Natural killer cell (primary cell): ENCODE measurements around the gene PNMA6E. TPM values are rescaled to one million over a fixed set of nuclear protein-coding genes. Genes with fewer than 3 reads are reported as not detected.

Experiments used
- ATAC-seq, 3 donors: fragments of 150-1000 bp in 2 of 3; fragments of 200-7000 bp in 1 of 3; cut with Tn5 transposase; 1 replicate in 1 of 3; 2 replicates in 2 of 3; pipeline ENCODE4 v1.10.0; 2021; ENCODE audit warnings: mild to moderate bottlenecking in 2 of 3, moderate library complexity in 2 of 3
- DNase-seq, 2 donors: peaks; one replicate each; pipeline versions ENCODE4 v3.0.0 to v3.0.0-alpha.2; 2013 to 2021; ENCODE audit warnings: mixed read lengths in 1 of 2
- H3K27ac ChIP-seq: one replicate; pipeline ENCODE4 v1.5.1; 2013; ENCODE audit warnings: mild to moderate bottlenecking, low read length
- H3K27me3 ChIP-seq: one replicate; pipeline ENCODE4 v1.6.1; 2013; ENCODE audit warnings: low read length; ENCODE audit not compliant: control insufficient read depth, insufficient read depth
- H3K36me3 ChIP-seq: one replicate; pipeline ENCODE4 v1.6.1; 2013; ENCODE audit warnings: low read length; ENCODE audit not compliant: control insufficient read depth, insufficient read depth
- H3K4me1 ChIP-seq: one replicate; pipeline ENCODE4 v1.6.1; 2013; ENCODE audit warnings: low read length; ENCODE audit not compliant: control insufficient read depth, insufficient read depth
- H3K4me3 ChIP-seq: one replicate; pipeline ENCODE4 v1.5.1; 2013; ENCODE audit warnings: low read length
- H3K9me3 ChIP-seq: one replicate; pipeline ENCODE4 v1.6.1; 2013; ENCODE audit warnings: low read length; ENCODE audit not compliant: control insufficient read depth, insufficient read depth
- H3K27ac Mint-ChIP-seq, 2 donors: one replicate each; pipeline ENCODE4 v1.8.0; 2022; ENCODE audit warnings: mild to moderate bottlenecking in 2 of 2, mixed read lengths in 2 of 2, moderate library complexity in 1 of 2
- H3K27me3 Mint-ChIP-seq, 2 donors: one replicate each; pipeline ENCODE4 v1.8.0; 2022; ENCODE audit warnings: low read depth in 2 of 2, mixed read lengths in 2 of 2
- H3K36me3 Mint-ChIP-seq: one replicate; pipeline ENCODE4 v1.8.0; 2022; ENCODE audit warnings: mixed read lengths
- H3K4me1 Mint-ChIP-seq, 2 donors: one replicate each; pipeline ENCODE4 v1.8.0; 2022; ENCODE audit warnings: mixed read lengths in 2 of 2
- H3K4me3 Mint-ChIP-seq: one replicate; pipeline ENCODE4 v1.8.0; 2022; ENCODE audit warnings: mild to moderate bottlenecking, moderate library complexity, mixed read lengths
- H3K9me3 Mint-ChIP-seq, 2 donors: one replicate each; pipeline ENCODE4 v1.8.0; 2022; ENCODE audit warnings: mixed read lengths in 2 of 2
- WGBS: methylation state at CpG from one replicate; pipeline ENCODE4 v1.1.7; 2013; ENCODE audit warnings: missing lambda C conversion rate; ENCODE audit not compliant: insufficient coverage; 5-methylcytosine and 5-hydroxymethylcytosine counted together
- intact Hi-C: fragments of 100-400 bp; cut with micrococcal nuclease; formaldehyde crosslinking; loops from one replicate; pipeline ENCODE4 v1.14.2; 2022
- total RNA-seq, 4 donors: library from RNA; stranded (reverse); fragments of 120-200 nt in 1 of 4; gene quantifications; one replicate each; pipeline versions ENCODE4 v1.2.3 to v1.2.4, GENCODE V29; 2013 to 2022
- TF ChIP-seq, protein P1 (sequence below): fragments of 200-600 bp; IDR thresholded peaks from one replicate; pipeline ENCODE4 v1.8.0; 2022; ENCODE audit warnings: antibody characterized with exemption

PNMA6E gene
- total RNA-seq, 3 donors from 2014 or later (not counting 1 experiment from before 2014, with no cell fraction given), result not detected

DNA sequence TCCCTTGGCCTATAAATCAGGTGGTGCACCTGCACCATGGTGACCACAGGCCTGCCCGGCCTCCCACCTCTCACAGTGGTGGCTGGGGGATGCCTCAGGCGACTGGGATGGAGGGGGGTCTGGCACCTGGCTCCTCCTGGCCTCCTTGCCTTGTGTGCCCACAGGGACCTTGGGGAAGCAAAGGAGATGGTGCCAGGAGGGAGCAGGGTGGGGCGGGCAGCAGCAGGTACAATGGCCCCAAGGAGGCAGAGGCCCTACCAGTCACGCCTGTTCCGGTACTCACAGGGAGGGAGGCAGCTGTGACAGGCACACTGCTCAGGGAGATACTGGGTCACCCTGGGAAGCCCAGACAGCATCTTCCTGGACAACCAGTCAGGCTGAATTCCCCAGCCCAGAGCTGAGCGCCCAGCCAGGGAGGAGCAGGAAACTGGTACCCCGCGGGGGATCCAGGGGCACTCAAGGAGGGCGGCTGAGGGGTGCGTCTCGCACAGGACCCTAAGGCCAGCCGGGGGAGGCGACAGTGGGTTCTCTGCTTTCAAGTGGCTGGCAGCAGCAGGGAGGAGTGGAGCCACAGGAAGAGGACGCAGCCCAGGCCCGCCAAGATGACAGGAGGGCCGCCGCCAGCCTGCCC lies 45.9 kb upstream of the PNMA6E start:
- H3K27me3 Mint-ChIP-seq, result no peaks in the 10 kb centered on the region
- H3K4me3 Mint-ChIP-seq, result no peak overlapping the region
- Histone ChIP-seq H3K27ac (no peak overlapping the region), H3K36me3 (peaks cover 2% of the 10 kb centered on the region), H3K4me3 (no peak overlapping the region), H3K27me3 (no peaks in the 10 kb centered on the region), H3K9me3 (no peaks in the 10 kb centered on the region), H3K4me1 (no peaks in the 10 kb centered on the region)
- no peaks in the 10 kb centered on the region for H3K36me3 Mint-ChIP-seq
- TF ChIP-seq, protein P1, sequence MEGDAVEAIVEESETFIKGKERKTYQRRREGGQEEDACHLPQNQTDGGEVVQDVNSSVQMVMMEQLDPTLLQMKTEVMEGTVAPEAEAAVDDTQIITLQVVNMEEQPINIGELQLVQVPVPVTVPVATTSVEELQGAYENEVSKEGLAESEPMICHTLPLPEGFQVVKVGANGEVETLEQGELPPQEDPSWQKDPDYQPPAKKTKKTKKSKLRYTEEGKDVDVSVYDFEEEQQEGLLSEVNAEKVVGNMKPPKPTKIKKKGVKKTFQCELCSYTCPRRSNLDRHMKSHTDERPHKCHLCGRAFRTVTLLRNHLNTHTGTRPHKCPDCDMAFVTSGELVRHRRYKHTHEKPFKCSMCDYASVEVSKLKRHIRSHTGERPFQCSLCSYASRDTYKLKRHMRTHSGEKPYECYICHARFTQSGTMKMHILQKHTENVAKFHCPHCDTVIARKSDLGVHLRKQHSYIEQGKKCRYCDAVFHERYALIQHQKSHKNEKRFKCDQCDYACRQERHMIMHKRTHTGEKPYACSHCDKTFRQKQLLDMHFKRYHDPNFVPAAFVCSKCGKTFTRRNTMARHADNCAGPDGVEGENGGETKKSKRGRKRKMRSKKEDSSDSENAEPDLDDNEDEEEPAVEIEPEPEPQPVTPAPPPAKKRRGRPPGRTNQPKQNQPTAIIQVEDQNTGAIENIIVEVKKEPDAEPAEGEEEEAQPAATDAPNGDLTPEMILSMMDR, result no peak
- intact Hi-C loops, result no loop called here
- H3K27ac Mint-ChIP-seq, result no peak overlapping the region
- no peak for DNase-seq
- no peaks in the 10 kb centered on the region for H3K4me1 Mint-ChIP-seq
- ATAC-seq, result no peak
- no peaks in the 10 kb centered on the region for H3K9me3 Mint-ChIP-seq
- WGBS, result 67% methylated on average over 17 of the region's 17 CpGs

DNA sequence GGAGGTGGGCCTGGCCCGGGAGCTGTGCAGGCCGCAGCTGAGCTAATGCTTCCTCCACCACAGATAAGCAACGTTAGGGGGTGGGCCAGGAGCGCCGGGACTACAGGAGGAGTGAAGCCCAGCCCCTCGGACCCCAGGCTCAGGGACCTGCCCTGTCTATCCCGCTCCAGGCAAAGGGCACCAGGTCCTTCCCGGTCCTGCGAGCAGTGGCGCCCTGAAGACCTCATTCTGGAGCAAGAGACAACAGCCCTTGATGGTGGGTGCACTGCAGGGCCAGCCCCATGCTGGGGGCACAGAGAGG lies 45.4 kb upstream of the PNMA6E start:
- H3K27me3 ChIP-seq, result no peaks in the 10 kb centered on the region
- H3K36me3 ChIP-seq, result peaks cover 2% of the 10 kb centered on the region
- Mint-ChIP-seq H3K4me1 (no peaks in the 10 kb centered on the region), H3K36me3 (no peaks in the 10 kb centered on the region), H3K4me3 (no peak overlapping the region), H3K27ac (no peak overlapping the region), H3K27me3 (no peaks in the 10 kb centered on the region), H3K9me3 (no peaks in the 10 kb centered on the region)
- H3K27ac ChIP-seq, result no peak overlapping the region
- H3K4me3 ChIP-seq, result no peak overlapping the region
- TF ChIP-seq, protein P1, result no peak
- ATAC-seq (no peak), DNase-seq (no peak)
- WGBS, result 83% methylated on average over 9 of the region's 10 CpGs
- no peaks in the 10 kb centered on the region for H3K4me1 ChIP-seq
- H3K9me3 ChIP-seq, result no peaks in the 10 kb centered on the region
- intact Hi-C loops, result no loop called here

DNA sequence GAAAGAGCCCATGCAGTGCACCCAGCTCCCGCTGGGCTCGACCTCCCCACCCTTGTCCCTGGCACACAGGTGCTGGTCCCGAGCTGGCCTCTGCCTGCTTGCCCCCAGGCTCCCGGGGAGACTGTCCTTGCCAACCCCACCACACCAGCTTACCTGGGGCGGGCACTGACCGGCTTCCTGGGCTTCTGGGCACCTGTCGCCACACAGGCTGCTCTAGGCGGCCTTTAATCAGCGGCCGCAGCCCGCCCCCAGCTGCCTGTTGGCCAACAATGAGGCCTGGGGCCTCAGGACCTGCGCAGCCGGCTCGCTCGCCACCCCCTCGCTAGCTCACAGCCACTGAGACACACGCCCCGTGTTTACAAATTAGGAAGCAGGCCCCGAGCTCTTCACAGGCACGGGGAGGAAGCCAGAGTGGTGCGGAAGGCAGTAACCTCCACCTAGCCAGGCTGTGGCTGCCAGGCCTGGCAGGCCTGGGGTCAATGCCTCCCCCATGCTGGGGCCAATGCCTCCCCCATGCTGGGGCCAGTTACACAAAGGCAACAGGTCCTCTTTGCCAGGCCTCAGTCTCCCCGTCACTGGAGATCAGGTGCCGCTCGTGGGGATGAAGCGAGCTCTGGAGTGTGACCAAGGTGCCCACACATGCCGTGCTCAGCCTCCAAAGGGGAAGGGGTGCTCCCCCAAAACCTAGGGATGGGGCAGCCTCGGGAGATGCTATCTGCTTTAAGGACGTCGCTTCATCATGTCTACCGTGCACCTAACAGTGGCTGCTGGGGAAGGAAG lies 44.9 kb upstream of the PNMA6E start, which contains the start of gene TREX2:
TREX2 (minus strand) TSS at position 201 of the 780 bp plus-strand sequence. CDS start 626 bp downstream, outside the sequence.
- peaks cover 2% of the 10 kb centered on the region for H3K36me3 ChIP-seq
- no peaks in the 10 kb centered on the region for H3K27me3 ChIP-seq
- Mint-ChIP-seq H3K9me3 (no peaks in the 10 kb centered on the region), H3K36me3 (no peaks in the 10 kb centered on the region), H3K27ac (no peak within 1 kb of the TSS), H3K27me3 (no peaks in the 10 kb centered on the region), H3K4me3 (no peak within 1 kb of the TSS), H3K4me1 (no peaks in the 10 kb centered on the region)
- no peak within 1 kb of the TSS for H3K4me3 ChIP-seq
- H3K27ac ChIP-seq, result no peak within 1 kb of the TSS
- DNase-seq, result no peak
- ATAC-seq, result peak in 1 of 3 donors; percentile 36
- no peaks in the 10 kb centered on the region for H3K9me3 ChIP-seq
- H3K4me1 ChIP-seq, result no peaks in the 10 kb centered on the region
- TF ChIP-seq, protein P1, result no peak
- 78% methylated on average over 30 of the region's 30 CpGs for WGBS
- intact Hi-C loops, result no loop called here
